Hepatocyte (in vitro differentiated cells): Measurements from ENCODE around the gene TOR4A.

Experiments
- EZH2 ChIP-seq: fragments of 200-600 bp; sonication (generic); IDR thresholded peaks from 2 replicates; pipeline ENCODE4 v1.6.1; 2016; ENCODE audit warnings: antibody characterized with exemption, mild to moderate bottlenecking, borderline replicate concordance
- EZH2phosphoT487 ChIP-seq: fragments of 200-600 bp; sonication (generic); IDR thresholded peaks from one replicate; pipeline ENCODE4 v1.6.1; 2018; ENCODE audit warnings: antibody characterized with exemption, mild to moderate bottlenecking, low read depth, moderate library complexity; ENCODE audit not compliant: unreplicated experiment, severe bottlenecking
- TF ChIP-seq, protein P1 (sequence below): fragments of 200-600 bp; sonication (generic); IDR thresholded peaks from 2 replicates; pipeline ENCODE4 v1.5.1; 2016; ENCODE audit warnings: antibody characterized with exemption, mild to moderate bottlenecking; ENCODE audit not compliant: poor library complexity

GRCh38 chr9:137321726-137322361, 44.3 kb downstream of the TOR4A start:
- TF ChIP-seq, protein P1, sequence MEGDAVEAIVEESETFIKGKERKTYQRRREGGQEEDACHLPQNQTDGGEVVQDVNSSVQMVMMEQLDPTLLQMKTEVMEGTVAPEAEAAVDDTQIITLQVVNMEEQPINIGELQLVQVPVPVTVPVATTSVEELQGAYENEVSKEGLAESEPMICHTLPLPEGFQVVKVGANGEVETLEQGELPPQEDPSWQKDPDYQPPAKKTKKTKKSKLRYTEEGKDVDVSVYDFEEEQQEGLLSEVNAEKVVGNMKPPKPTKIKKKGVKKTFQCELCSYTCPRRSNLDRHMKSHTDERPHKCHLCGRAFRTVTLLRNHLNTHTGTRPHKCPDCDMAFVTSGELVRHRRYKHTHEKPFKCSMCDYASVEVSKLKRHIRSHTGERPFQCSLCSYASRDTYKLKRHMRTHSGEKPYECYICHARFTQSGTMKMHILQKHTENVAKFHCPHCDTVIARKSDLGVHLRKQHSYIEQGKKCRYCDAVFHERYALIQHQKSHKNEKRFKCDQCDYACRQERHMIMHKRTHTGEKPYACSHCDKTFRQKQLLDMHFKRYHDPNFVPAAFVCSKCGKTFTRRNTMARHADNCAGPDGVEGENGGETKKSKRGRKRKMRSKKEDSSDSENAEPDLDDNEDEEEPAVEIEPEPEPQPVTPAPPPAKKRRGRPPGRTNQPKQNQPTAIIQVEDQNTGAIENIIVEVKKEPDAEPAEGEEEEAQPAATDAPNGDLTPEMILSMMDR: no peak
- no peak for TF ChIP-seq EZH2
- no peak for TF ChIP-seq EZH2phosphoT487
